Measurements from ENCODE around the gene ABCC11. TPM values are rescaled to one million over a fixed set of nuclear protein-coding genes. Genes with fewer than 3 reads are reported as not detected.

Gene ABCC11
- total RNA-seq, 4 donors from 2014 or later = 0.09 to 0.57 (median 0.19) TPM; not detected in 1

DNA sequence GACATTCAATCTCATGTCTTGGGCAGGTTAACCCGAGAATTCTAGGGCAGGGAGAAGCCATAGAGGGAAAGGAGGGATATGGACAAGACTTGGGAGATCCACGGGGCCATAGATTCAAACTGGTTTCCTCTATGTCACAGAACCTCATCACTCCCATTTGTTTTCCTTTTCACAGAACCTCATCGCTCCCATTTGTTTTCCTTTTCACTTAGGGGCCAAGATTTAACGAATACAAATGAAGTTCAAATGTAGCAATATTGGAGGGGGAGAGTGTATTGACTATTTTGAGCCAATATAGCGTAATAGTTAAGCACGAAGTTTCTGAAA lies 42.6 kb downstream of the ABCC11 start:
- Histone ChIP-seq H3K27ac (no peak overlapping the region), H3K9me3 (no peaks in the 10 kb centered on the region), H3K4me3 (no peak overlapping the region), H3K4me1 (no peaks in the 10 kb centered on the region), H3K27me3 (peaks cover 0 to 4% (median 0%) of the 10 kb centered on the region in 4 donors), H3K36me3 (no peaks in the 10 kb centered on the region)
- TF ChIP-seq POLR2A (IDR thresholded peaks at IDR 0.05) = no peak
- TF ChIP-seq, protein P1, sequence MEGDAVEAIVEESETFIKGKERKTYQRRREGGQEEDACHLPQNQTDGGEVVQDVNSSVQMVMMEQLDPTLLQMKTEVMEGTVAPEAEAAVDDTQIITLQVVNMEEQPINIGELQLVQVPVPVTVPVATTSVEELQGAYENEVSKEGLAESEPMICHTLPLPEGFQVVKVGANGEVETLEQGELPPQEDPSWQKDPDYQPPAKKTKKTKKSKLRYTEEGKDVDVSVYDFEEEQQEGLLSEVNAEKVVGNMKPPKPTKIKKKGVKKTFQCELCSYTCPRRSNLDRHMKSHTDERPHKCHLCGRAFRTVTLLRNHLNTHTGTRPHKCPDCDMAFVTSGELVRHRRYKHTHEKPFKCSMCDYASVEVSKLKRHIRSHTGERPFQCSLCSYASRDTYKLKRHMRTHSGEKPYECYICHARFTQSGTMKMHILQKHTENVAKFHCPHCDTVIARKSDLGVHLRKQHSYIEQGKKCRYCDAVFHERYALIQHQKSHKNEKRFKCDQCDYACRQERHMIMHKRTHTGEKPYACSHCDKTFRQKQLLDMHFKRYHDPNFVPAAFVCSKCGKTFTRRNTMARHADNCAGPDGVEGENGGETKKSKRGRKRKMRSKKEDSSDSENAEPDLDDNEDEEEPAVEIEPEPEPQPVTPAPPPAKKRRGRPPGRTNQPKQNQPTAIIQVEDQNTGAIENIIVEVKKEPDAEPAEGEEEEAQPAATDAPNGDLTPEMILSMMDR (IDR thresholded peaks at IDR 0.05) = no peak
- 79 to 87% methylated on average over 6 of the region's 6 CpGs for WGBS, 2 donors
- intact Hi-C loops (cut with DNase I) = no loop called here
- DNase-seq = no peak

DNA sequence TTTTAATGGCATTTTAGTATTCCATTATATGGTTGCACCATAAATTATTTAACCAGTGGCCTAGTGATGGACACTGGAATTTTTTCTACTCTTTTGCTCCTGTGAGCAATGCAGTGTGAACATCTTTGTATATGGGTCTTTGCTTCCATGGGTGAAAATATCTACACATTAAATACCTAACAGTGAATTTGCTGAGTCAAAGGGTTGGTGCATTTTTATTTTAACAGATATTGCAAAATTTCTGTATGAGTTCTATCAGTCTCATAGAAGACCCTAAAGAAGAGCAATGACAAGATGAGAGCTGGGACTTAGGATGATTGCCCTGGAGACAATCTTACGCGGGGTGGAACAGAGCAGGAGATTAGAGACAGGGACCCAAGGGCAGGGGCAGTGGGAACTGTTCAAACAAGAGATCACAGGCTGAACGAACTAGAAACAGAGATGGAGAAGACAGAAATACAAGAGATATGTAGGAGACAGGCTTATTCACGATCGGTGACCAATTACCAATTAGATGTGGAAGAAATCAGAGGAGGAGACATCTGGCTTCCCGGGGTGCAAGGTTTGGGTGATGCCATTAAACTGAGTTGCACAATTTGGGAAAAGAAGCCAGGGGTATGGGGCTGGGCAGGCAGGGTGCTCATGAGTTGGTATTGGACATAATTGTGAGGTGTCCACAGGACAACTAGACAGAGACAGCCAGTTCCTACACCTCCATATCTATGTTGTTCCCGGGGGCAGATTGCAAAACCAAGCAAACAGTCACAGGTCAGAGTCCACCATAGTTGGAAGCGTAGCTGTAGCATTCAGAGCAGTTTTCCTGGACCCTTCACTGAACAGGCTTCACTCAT lies 43.1 kb downstream of the ABCC11 start:
- peaks cover 0 to 4% (median 0%) of the 10 kb centered on the region in 4 donors for H3K27me3 ChIP-seq
- TF ChIP-seq POLR2A (IDR thresholded peaks at IDR 0.05) = no peak
- TF ChIP-seq, protein P1 (IDR thresholded peaks at IDR 0.05) = no peak
- no peaks in the 10 kb centered on the region for H3K36me3 ChIP-seq
- no peak for DNase-seq
- no peaks in the 10 kb centered on the region for H3K4me1 ChIP-seq
- no peak overlapping the region for H3K4me3 ChIP-seq
- no peaks in the 10 kb centered on the region for H3K9me3 ChIP-seq
- 81 to 82% methylated on average over 8 of the region's 8 CpGs for WGBS, 2 donors
- intact Hi-C loops (cut with DNase I) = no loop called here
- no peak overlapping the region for H3K27ac ChIP-seq

DNA sequence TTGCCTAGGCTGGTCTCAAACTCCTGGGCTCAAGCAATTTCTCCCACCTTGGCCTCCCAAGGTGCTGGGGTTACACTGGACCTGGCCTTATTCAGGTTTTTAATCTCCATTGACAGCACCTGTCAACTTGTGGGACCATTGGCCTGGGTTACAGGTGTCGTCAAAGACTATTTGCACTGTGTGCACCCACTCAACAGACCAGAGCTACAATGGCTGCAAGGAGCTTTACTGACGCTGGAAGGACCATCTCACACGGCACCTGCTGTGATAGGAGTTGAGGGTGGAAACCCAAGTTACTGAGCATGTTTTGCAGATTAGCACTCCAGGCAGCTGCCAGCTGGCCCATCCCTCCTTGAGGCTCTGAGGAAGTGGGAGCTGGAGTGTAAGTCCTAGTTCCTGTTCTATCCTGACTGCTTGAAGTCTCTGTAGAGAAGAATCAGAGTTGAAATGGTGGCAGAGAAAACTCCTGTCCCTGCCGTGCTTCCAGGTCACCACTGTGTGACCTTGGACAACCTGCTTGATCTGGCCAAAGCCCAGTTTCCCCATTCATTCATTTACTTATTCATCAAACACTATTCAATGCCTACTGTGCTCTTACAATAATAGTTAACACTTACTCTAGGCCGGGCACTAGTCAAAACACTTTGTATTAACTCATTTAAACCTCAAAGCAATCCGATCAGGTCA lies 45.7 kb downstream of the ABCC11 start:
- no peak for DNase-seq
- intact Hi-C loops (cut with DNase I) = no loop called here
- TF ChIP-seq POLR2A (IDR thresholded peaks at IDR 0.05) = no peak
- H3K27me3 ChIP-seq = peaks cover 0 to 4% (median 0%) of the 10 kb centered on the region in 4 donors
- H3K36me3 ChIP-seq = no peaks in the 10 kb centered on the region
- no peaks in the 10 kb centered on the region for H3K4me1 ChIP-seq
- no peak overlapping the region for H3K27ac ChIP-seq
- no peaks in the 10 kb centered on the region for H3K9me3 ChIP-seq
- no peak overlapping the region for H3K4me3 ChIP-seq
- 72 to 81% methylated on average over 4 to 5 of the region's 6 CpGs for WGBS, 2 donors

DNA sequence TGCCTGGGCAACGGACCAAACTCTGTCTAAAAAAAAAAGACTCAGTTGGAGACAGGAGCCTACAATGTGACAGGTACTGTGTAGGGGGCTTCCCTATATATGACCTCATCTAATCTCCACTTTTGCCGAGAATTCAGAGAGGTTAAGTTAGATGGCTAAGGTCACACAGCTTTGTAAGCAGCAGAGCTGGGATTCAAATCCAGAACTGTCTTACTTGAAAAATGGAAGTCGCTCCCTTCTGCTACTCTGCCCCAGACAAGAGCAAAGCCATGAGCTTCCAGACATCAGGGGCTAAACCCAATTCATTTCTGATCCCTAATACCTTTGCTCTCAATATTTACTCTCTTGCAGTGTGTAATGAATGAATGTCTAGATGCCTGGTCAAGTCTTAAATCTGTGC lies 50.0 kb downstream of the ABCC11 start:
- intact Hi-C loops (cut with DNase I) = no loop called here
- Histone ChIP-seq H3K27ac (no peak overlapping the region), H3K4me1 (peaks cover 0 to 21% (median 3%) of the 10 kb centered on the region in 3 donors), H3K27me3 (no peaks in the 10 kb centered on the region), H3K4me3 (no peak overlapping the region), H3K9me3 (no peaks in the 10 kb centered on the region), H3K36me3 (no peaks in the 10 kb centered on the region)
- TF ChIP-seq POLR2A (IDR thresholded peaks at IDR 0.05) = no peak
- TF ChIP-seq, protein P1 (IDR thresholded peaks at IDR 0.05) = no peak
- DNase-seq = no peak
- whole genome bisulfite sequencing, 2 donors = 82 to 94% methylated on average over 3 of the region's 3 CpGs

DNA sequence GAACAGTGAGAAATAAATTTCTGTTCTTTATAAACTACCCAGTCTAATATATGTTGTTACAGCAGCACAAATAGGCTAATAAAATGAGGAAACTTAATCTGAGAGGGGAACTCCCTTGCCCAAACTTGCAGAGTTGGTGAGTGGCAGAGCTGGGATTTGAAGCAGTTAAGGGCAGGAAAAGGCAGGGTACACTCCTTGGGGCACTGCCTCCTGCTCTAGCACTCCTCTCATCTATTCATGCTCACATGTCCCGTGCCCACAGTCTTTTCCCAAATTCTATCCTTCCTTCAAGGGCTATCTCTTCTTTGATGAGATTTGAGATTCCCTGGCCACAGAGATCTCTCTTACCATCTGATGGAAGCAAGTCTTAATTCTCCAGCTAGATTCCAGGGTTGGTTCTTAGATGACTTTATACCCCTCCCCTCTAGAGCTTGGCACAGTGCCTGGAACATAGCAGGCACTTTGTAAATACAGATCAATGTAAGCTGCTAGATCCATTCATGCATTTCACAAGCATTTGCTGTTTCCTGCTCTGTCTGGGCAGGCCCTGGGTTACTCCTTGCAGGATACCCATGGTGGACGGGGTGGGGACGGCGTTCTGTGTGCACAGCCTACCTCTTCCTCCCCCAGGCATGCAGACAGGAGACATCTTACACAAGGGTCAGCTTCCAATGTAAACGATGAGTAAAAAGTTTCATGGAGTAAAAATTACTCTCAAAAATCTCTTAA lies 52.3 kb downstream of the ABCC11 start:
- 12 to 17% methylated on average over 5 of the region's 5 CpGs for WGBS, 2 donors
- Histone ChIP-seq H3K4me1 (peaks cover 0 to 21% (median 3%) of the 10 kb centered on the region in 3 donors), H3K4me3 (no peak overlapping the region), H3K9me3 (no peaks in the 10 kb centered on the region), H3K27me3 (no peaks in the 10 kb centered on the region), H3K27ac (peak overlapping the region in 3 of 4 donors; percentile 16 to 56 (median 45)), H3K36me3 (no peaks in the 10 kb centered on the region)
- DNase-seq = no peak
- intact Hi-C loops (cut with DNase I) = no loop called here
- TF ChIP-seq POLR2A (IDR thresholded peaks at IDR 0.05) = no peak
- TF ChIP-seq, protein P1 (IDR thresholded peaks at IDR 0.05) = no peak
